ENCODE data around the gene SART3.
"Not testable (repeated sequence)": the region's sequence is repeated elsewhere in the genome, so short reads cannot be mapped to it uniquely, and the experiment has no call there.

The SART3 gene

DNA sequence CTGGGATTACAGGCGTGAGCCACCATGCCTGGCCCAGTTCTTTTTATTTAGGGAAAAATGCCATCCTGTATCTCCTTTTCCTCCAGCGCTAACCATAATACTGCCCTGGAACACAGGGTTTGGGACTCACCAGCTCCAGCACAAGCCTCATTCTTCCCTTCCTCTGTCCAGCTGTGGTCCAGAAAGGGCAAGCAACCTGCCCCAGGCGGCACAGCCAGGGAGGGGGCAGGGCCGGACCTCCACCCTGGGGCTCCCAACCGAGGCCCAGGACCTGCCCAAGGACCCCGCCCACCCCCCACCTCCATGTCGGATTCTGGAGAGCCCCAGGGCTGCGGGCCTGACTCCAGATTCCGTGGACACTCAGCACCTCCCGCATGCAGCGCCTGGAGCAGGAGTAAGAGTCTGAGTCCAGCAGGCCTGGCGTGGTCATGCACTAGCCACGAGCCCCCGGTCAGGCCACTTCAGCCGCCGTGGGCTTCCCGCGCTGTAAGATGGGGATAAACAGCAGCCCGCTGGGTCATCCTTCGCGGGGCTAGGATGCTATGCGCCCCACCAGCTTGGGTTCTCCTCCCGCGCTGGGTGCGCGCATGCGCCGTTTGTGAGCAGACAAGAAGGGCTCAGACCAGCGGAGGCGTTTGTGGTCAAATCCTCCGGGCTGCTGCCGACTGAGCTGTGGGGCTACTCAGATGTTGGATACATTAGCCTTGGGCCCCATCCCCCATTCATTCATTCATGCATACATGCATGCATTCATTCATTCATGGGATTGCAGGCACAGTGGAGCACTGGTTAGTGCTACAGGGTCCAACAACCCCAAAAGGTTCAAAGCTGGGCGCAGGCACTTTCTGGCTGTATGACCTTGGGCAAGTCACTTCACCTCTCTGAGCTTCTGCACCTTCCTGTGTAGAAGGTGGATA, 20.6 kb upstream of the SART3 start:
- no peak for DNase-seq (ENCODE audit: low read depth)

DNA sequence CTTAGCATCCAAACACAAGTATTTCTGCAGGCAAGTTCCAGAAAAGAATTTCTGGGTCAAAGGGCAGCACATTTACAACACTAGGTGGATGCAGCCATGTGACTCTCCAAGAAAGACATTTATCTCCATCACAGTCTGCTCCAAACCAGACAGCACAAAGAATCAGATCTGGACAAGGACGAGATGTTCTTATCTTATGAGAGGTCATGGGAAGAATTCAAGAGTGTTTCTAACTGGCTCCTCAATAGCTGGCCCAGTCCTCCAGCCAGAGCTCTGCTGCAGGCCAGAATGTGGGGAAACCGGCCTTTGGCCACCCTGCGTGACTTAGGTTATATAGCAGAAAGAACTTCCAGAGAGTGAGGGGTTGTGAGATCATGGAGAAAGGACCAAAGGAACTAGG, 19.6 kb upstream of the SART3 start:
- DNase-seq (ENCODE audit: low read depth) = peak; percentile 32

DNA sequence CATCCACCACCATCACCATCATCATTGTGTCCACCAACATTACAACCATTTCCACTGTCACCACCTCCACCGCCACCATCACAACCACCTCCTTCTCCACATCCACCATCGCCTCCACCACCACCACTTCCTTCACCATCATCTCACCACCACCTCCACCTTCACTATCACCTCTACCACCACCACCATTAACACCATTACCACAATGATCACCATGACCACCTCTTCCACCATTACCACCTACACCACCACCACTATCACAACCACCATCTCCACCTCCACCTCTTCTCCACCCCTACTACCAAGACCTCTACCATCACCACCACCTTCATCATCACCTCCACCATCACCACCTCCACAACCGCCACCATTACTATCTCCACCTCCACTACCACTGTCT, 17.8 kb upstream of the SART3 start:
- DNase-seq (ENCODE audit: low read depth) = no peak

DNA sequence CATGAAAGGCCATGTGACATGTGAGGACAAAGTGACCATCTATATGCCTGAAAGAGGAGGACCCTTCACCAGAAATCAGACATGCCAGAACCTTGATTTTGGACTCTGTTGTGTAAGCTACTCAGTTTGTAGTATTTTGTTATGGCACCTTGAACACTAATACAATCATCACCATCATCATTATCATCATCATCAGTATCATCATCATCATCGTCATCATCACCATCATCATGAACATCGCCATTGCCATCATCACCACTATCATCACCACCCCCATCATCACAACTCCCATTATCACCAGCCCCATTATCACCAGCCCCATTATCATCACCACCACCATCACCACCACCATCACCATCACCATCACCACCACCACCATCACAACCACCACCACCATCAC, 17.3 kb upstream of the SART3 start:
- DNase-seq (ENCODE audit: low read depth) = no peak

DNA sequence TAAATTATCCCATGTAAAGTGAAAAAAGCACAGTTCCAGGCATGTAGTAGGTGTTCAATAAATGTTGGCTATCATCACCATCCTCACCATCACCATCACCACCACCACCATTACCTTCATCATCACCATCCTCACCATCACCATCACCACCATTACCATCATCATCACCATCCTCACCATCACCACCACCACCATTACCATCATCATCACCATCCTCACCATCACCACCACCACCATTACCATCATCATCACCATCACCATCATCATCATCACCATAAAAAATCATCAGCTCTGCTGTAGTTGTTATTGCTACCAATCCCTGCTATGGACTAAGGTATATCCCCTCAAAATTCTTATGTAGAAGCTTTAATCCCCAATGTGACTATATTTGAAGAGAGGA, 16.5 kb upstream of the SART3 start:
- DNase-seq (ENCODE audit: low read depth) = no peak

DNA sequence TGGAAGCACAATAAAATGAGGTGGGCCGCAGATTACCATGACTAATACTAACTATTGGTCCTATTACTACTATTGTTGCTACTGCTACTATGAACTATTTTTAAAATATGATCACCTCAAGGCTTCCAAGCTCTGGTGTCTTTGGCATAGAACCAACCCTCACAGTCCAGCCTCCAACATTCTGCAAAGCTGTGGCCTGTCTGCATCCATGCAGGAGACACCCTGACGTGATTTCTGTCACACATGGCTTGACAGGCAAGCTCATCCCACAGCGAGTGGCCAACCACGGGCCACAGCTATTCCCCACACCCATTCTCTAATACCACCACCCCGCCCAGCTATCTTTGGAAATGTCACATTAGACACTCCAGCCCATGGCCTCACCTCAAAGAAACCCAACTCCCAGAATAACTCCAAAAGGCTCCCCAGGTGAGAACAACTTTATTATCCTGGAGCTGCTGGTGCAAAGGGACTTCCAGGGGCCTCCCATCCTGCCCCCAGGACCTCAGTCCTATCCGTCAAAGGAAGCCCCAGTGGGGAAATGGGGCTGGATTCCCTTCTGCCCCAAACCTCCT, 15.8 kb upstream of the SART3 start:
- peak; percentile 57 for DNase-seq (ENCODE audit: low read depth)

DNA sequence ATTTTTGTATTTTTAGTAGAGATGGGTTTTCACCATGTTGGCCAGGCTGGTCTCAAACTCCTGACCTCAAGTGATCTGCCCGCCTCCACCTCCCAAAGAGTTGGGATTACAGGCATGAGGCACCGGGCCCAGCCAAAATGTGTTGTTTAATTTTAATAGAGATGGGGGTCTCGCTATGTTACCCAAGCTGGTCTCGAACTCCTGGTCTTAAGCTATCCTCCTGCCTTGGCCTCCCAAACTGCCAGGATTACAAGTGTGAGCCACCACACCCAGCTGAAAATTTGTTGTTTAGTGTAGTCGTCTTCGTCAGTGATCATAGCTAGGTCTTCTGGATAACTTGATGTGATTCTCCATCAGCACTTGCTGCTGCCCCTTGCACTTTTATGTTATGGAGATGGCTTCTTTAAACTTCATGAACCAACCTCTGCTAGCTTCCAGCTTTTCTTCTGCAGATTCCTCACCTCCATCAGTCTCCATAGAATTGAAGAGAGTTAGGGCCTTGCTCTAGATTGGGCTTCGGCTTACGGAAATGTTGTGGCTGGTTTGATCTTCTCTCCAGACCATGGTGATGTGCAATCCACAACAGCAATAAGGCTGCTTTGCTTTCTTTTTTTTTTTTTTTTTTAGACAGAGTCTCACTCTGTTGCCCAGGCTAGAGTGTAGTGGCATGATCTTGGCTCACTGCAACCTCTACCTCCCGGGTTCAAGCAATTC, 14.4 kb upstream of the SART3 start:
- DNase-seq (ENCODE audit: low read depth) = no peak

DNA sequence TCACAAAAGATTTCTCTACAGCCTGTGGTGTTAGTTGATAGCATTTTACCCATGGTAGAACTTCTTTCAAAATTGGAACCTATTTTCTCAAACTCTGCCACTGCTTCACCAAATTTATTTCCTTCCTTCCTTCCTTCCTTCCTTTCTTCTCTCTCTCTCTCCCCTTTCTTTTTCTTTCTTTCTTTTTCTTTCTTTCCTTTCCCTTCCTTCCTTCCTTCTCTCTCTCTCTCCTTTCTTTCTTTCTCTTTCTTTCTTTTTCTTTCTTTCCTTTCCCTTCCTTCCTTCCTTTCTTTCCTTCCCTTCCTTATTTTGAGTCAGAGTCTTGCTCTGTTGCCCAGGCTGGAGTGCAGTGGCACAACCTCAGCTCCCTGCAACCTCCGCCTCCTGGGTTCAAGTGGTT, 13.3 kb upstream of the SART3 start:
- not testable (repeated sequence) for DNase-seq (ENCODE audit: low read depth)

DNA sequence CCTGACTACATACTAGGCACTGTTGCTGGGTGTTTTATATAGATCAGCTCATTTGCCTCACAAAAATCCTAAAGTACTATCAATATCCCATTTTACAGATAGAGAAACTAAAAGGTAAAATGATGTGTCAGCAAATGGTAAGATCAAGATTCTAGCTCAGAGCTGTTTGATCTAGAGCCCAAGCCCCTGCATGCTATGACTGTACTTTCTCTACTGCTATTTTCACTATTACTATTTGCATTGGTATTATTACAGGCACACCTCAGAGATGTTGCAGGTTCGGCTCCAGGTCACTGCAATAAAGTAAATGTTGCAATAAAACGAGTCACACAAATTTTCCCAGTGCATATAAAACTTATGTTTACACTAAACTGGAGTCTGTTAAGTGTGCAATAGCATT, 12.3 kb upstream of the SART3 start:
- peak; percentile 29 for DNase-seq (ENCODE audit: low read depth)

DNA sequence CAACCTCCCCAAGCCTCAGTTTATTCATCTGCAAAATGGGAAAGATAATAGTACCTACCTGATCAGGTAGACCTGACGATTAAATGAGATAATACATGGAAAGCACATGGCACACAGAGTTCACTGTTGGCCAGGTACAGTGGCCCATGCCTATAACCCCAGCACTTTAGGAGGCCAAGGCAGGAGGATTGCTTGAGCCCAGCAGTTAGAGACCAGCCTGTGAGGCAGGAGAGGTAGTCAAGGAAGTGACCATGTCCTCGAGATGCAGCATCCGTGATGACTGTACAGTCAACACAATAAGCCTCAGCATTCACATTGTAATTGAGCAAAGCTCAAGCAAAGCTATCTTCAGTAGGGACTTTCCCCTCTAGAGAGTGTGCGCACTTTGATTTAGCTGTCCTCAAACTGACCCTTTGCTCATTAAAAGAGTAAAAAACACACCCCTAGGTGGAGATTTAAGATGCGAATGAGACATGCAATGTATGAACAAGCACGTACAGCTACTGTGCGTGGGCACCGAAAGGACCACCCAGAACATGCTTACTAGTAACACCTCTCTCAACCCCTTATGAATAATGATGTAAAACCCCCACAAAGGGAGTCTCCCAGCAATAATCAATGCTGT, 11.3 kb upstream of the SART3 start:
- DNase-seq (ENCODE audit: low read depth) = no peak

DNA sequence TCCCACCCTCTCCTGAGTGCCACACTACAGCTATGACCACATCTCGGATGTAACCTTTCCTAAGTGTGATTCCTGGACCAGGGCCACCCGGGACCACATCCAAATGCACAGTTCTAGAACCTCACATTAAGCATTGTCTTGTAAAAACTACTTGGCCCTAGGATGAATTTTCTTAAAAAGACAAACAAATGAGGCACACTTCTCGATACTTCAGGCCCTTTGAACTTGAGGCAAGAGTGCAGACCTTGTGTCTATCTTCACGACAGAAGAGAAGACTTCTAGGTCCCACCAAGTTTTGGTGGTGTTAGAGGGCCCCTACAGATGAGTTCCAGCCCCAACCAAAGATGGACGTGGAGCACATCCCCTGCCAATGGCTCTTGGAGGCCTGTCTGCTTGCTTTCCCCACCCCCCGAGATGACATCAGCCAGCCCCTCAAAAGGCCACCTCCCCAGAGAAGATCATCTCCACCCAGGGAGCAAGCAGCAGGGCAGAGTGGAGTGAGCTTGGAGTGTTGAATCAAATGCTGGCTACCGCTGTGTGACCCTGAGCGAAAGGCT, 10.7 kb upstream of the SART3 start:
- no peak for DNase-seq (ENCODE audit: low read depth)

DNA sequence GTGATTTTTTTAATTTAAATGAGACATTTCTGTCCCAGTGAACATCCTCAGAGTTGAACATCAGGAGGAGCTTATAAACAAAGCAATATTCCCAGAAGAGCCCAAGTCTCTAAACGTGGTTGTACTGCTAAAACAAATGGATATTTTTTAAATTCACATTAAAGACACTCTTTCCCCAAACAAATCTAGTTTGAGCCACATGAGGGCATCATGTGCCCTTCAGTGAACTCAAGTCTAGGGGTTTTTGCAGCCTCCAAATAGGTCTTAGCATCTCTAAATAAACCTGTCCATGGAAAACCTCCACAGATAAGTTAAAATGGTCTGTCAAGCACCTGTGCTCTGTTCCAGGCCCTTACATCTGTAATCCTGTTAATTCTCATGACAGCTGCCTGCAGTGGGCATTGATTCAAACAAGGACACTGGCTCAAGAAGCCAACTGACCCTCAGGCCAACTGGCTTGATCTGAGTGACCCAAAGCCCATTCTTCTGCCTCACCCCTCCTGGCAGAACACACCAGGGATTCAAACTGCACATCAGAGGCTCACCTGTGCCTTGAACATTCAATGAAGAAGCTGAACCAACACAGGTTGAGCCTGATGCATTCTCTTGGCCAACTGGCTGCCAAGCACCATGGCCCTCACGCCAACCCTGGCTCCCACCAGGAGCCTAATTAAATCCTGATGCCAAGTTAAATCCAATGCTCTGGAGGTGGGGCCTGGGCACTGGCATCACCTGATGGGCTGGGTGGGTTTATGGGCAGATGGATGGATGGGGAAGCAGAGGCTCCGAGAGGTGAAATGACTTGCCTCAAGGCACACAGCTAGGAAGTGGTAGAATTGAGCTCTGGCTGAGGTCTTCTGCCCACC, 10.0 kb upstream of the SART3 start:
- DNase-seq (ENCODE audit: low read depth) = peak; percentile 68

DNA sequence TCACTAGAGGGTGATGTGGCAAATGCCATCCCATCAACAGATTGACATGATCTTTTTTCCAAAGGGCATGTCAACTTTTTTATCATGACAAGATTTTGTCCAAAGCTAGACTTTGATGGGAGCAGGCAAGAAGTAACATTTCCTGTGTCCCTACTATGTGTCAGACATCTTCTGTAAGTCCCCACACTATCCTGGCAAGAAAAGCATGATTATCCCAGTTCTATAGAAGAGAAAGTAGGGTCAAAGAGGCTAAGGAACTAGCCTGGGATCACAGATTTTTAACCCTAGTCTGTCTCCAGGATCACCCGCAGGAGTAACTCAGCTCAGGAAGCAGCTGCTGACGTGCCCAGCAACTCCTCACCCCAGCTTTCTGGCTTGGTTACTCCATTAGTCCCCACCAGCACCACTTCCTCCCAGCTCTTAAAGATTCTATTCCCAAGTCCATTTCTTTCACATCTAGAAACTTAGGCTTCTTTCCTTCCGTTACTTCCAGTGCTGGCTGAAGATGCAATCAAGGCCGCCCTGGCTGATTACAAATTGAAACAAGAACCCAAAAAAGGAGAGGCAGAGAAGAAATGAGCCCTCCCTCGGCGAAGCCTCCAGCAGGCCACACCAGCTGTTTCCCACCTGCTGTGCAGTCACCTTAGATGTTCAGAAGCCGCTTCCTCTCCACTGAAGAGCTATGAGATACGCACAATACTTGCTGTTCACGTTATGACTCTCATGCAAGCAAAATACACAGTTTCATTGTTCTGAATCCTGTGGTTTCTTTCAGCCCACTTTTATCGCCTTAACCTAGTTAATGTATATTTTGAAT, 7.6 kb upstream of the SART3 start:
- no peak for DNase-seq (ENCODE audit: low read depth)

DNA sequence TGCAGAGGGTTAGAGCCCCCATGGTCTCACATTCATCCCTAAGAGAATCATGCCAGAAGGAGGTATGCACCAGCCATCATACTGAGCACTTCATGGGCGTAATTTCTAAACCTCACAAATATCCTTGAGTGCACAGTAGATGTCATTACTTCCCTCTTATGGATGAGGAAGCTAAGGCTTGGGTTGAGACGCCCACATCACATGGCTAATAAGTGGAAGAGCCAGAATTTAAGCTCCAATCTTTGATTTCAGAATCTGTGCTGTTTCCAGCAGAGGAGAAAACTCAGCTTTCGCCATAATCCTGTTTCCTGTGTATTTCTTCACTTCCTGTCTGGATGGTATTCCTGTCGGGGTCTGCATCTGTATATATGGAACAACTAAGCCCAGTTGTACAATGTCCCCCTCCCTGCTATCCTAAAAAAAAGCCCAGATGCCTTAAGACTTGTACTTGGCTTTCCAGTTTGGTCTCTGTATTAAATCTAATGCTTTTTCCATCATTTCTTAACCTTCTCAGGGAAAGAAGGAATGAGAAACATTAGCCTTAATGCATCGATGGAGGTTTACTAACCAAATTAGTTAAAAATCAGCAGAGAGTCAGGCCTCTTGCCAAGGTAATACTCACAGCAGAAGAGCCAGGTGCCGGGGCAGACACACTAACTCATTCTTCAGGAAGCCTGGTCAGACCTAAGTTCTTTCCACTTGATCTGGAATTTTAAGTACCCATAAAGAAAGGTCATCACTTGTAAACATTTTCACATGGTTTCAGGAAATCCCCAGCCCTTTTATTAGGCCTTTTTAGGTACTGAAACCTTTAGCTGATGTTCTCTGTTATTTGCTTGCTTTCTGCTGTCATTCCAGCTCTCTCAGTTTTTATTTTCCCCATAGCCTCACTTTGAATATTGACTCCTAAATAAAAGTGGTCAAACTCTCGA, 6.7 kb upstream of the SART3 start:
- peak; percentile 26 for DNase-seq (ENCODE audit: low read depth)

DNA sequence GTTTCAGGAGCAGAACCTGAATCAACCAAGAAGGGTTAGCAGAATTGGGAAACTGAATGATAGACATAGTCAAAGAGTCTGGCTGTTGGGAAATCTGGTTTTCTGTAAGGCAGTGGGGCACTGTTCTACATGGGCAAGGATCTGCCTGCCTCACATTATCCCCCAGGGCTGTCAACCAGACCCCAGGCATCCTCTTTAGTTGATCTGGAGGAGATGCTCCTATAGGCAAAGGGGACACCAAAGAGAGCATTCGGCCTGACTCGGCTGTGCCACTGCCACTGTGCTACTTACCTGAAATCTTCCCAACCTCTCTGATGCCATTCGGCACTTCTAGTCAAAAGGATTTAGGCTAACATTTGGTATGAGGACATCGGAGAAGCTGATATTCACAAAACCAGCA, 5.5 kb upstream of the SART3 start:
- no peak for DNase-seq (ENCODE audit: low read depth)

DNA sequence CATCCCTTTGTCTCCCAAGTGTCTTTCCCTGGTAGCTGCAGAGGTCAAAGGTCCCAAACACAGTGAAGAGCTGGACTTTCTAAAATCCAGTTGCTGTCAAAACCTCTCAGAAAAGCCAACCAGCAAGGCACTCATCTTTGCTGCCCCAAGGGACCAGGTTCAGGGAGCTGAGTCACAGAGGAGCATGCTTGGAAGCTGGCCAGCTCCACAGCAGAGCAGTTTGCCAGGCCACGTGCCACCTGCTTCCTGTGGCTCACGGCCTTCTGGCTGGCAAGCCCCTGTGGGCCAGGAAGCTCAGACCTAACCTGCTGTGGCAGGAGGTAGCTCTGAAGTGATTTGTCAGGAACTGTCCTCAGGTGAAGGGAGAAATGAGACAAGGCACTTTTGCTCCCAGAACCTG, 5.0 kb upstream of the SART3 start:
- peak; percentile 81 for DNase-seq (ENCODE audit: low read depth)

DNA sequence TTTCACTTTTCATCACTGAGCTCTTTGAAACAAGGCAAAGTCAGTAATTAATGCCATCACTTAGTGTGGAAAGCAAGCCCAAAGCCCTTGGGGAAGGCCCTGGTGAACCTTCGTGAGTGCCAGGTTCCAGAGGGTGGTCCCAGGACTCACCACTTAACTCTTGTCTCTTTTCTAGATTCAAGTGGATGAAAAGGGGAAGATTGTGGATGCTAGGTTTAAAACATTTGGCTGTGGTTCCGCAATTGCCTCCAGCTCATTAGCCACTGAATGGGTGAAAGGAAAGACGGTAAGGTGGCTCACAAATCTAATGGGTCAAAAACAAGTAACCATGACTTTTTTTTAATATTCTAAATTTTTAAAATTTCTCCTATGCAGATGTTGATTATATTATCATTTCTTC, 4.2 kb upstream of the SART3 start:
- DNase-seq (ENCODE audit: low read depth) = no peak

DNA sequence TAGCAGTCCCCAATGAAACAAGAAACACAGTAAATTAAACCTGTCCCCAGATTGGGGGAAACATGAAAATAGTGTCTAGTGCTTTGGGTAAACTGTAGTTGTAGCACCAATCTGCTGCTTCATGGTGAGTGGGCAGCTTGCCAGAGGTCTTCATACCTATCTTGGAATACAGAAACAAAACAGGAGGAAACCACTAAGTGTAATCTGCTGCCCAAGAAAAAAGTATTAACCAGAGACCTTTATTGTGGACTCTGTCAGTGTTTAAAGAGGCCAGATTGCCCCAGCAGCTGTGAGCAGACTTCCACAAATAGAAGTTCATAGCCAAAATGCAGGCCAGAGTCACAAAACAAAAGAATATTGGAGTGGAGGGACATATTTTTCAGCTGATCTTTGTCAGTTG, 3.8 kb upstream of the SART3 start:
- DNase-seq (ENCODE audit: low read depth) = no peak

DNA sequence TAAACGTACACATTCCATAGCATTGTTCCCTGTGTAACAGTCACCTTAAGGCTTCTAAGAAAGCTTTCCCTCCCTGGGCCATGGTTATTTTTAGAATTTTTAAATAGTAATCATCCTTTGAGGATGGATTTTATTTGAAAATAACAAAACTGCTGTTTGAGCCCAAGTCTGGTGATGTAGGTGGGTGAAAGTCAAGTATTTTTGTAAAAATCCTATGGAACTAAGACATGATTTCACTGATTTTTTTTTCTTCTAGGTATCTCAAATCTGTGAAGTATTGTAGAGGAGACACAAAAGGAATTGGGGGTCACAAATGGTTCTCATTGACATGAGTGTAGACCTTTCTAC, 2.8 kb upstream of the SART3 start:
- no peak for DNase-seq (ENCODE audit: low read depth)

Data from EH (cell line).